Subcutaneous adipose tissue (tissue), 4 donors: ENCODE data around the gene TNFAIP8L3. TPM values are rescaled to one million over a fixed set of nuclear protein-coding genes. Genes with fewer than 3 reads are reported as not detected.

Experiments used
- CTCF ChIP-seq: fragments of 450-650 bp; IDR thresholded peaks from one replicate; pipeline ENCODE4 v1.5.1; 2016; ENCODE audit warnings: low read depth, mild to moderate bottlenecking, control low read depth, antibody characterized with exemption, moderate library complexity
- total RNA-seq, 4 donors: library from RNA; depleted of rRNA; stranded (reverse); fragments of >200 nt; gene quantifications; one replicate each; pipeline ENCODE4 v1.1.0, GENCODE V29; 2016

TNFAIP8L3 gene
- total RNA-seq, 4 donors from 2014 or later = 1.7 to 8.0 (median 4.8) TPM

GRCh38 chr15:51016615-51017014, 78.1 kb downstream of the TNFAIP8L3 start:
- no peak for TF ChIP-seq CTCF

DNA sequence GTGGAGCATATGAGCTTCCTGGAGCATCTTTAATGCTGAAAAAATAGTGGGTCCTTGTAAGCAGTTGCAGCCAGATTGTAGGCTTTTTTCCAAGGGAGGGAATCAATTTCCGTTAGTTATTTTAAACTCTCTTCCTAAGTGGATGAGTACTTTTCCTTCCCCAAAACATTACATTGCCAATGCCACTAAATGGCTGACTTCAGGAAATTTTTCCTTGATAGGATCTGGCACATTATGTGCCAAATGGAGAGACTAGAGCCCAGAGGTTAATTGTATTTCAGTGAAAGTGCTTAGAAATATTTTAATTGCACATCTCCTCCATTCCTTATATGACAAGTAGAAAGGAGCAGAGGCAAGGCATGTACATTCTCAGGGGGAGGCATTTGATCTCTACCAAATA, 83.5 kb downstream of the TNFAIP8L3 start:
- no peak for TF ChIP-seq CTCF

- TF ChIP-seq CTCF = no peak
Observed at GRCh38 chr15:51007131-51007666, 87.5 kb downstream of the TNFAIP8L3 start.

Other genes with a start within 250 kb of the TNFAIP8L3 start
- gene AP4E1, start 186.2 kb downstream of the TNFAIP8L3 start, total RNA-seq = 10 to 100 TPM in 2 of 4 donors, 1 to 10 TPM in 2; 6.8 to 12.1 (median 9.8) TPM
- gene CYP19A1, start 243.7 kb upstream of the TNFAIP8L3 start, total RNA-seq = 10 to 100 TPM in 2 of 4 donors, 1 to 10 TPM in 1, under 1 TPM in 1; 0.75 to 16.7 (median 8.3) TPM
- gene GLDN, start 246.7 kb upstream of the TNFAIP8L3 start, total RNA-seq = 10 to 100 TPM; 36.2 to 86.1 (median 60.0) TPM